NCI-H1105 treated with DMSO at 0.1 percent for 48 hours (cell line): ENCODE measurements around the gene TMEM63B.
"Not testable (repeated sequence)": the region's sequence is repeated elsewhere in the genome, so short reads cannot be mapped to it uniquely, and the experiment has no call there.

ENCODE experiments used
- DNase-seq: peaks from one replicate; lab custom pipeline; 2025; lab: John Stamatoyannopoulos, UW

The TMEM63B gene

GRCh38 chr6:44094403-44095242, 32.7 kb upstream of the TMEM63B start:
- no peak for DNase-seq

GRCh38 chr6:44095243-44095623, 32.1 kb upstream of the TMEM63B start:
- not testable (repeated sequence) for DNase-seq

GRCh38 chr6:44096612-44097011, 30.7 kb upstream of the TMEM63B start:
- peak; percentile 53 for DNase-seq

GRCh38 chr6:44097782-44098317, 29.5 kb upstream of the TMEM63B start:
- no peak for DNase-seq

- no peak for DNase-seq
Observed at GRCh38 chr6:44099192-44099591, 28.2 kb upstream of the TMEM63B start.

- DNase-seq = no peak
Observed at GRCh38 chr6:44100088-44100550, 27.2 kb upstream of the TMEM63B start.

GRCh38 chr6:44101832-44102231, 25.5 kb upstream of the TMEM63B start:
- DNase-seq = no peak

- DNase-seq = no peak
Observed at GRCh38 chr6:44102527-44102926, 24.8 kb upstream of the TMEM63B start.

GRCh38 chr6:44104481-44105021, 22.8 kb upstream of the TMEM63B start:
- no peak for DNase-seq

- no peak for DNase-seq
Observed at GRCh38 chr6:44105146-44105545, 22.2 kb upstream of the TMEM63B start.

GRCh38 chr6:44105993-44106740, 21.2 kb upstream of the TMEM63B start:
- DNase-seq = no peak

- no peak for DNase-seq
Observed at GRCh38 chr6:44107017-44107416, 20.3 kb upstream of the TMEM63B start.

- DNase-seq = no peak
Observed at GRCh38 chr6:44108471-44108870, 18.9 kb upstream of the TMEM63B start.

- DNase-seq = no peak
Observed at GRCh38 chr6:44109212-44109611, 18.1 kb upstream of the TMEM63B start.

GRCh38 chr6:44110005-44110676, 17.2 kb upstream of the TMEM63B start:
- DNase-seq = no peak

GRCh38 chr6:44110966-44111365, 16.4 kb upstream of the TMEM63B start:
- no peak for DNase-seq

GRCh38 chr6:44111434-44112417, 15.6 kb upstream of the TMEM63B start:
- no peak for DNase-seq

- DNase-seq = no peak
Observed at GRCh38 chr6:44113414-44113813, 13.9 kb upstream of the TMEM63B start.

- DNase-seq = no peak
Observed at GRCh38 chr6:44115866-44116265, 11.5 kb upstream of the TMEM63B start.

- no peak for DNase-seq
Observed at GRCh38 chr6:44116641-44117382, 10.5 kb upstream of the TMEM63B start.
